Astrocyte of the spinal cord (primary cell): Measurements from ENCODE around the gene NDUFB10.

Experiments used
- DNase-seq: peaks from one replicate; pipeline ENCODE4 v3.0.0; 2011; ENCODE audit warnings: low read depth, low spot score
- H3K4me3 ChIP-seq: 2 replicates; pipeline ENCODE4 v1.5.1; 2011; ENCODE audit warnings: low read depth, mild to moderate bottlenecking, low read length, moderate library complexity
- in situ Hi-C: cut with HindIII; loops from 2 replicates; pipeline ENCODE4 v1.10.0; 2017; ENCODE audit warnings: low sequenced_read_pairs
- TF ChIP-seq, protein P1 (sequence below): IDR thresholded peaks from 2 replicates; pipeline ENCODE4 v1.5.1; 2012; ENCODE audit warnings: low read depth, mild to moderate bottlenecking, low read length, inconsistent platforms

Gene NDUFB10

GRCh38 chr16:2009791-2010510 lies 50.6 kb downstream of the NDUFB10 start, which contains the start of gene ZNF598:
ZNF598 (minus strand) TSS chr16:2009821.
- DNase-seq = peak; percentile 86
- in situ Hi-C loops = no loop called here
- peak within 1 kb of the TSS; percentile 76 for H3K4me3 ChIP-seq
- TF ChIP-seq, protein P1, sequence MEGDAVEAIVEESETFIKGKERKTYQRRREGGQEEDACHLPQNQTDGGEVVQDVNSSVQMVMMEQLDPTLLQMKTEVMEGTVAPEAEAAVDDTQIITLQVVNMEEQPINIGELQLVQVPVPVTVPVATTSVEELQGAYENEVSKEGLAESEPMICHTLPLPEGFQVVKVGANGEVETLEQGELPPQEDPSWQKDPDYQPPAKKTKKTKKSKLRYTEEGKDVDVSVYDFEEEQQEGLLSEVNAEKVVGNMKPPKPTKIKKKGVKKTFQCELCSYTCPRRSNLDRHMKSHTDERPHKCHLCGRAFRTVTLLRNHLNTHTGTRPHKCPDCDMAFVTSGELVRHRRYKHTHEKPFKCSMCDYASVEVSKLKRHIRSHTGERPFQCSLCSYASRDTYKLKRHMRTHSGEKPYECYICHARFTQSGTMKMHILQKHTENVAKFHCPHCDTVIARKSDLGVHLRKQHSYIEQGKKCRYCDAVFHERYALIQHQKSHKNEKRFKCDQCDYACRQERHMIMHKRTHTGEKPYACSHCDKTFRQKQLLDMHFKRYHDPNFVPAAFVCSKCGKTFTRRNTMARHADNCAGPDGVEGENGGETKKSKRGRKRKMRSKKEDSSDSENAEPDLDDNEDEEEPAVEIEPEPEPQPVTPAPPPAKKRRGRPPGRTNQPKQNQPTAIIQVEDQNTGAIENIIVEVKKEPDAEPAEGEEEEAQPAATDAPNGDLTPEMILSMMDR = no peak
